GM19238 (cell line): ENCODE data around the gene PRKCH.

Experiments
- DNase-seq: peaks from one replicate; pipeline ENCODE4 v3.0.0; 2011; ENCODE audit warnings: low spot score; ENCODE audit not compliant: insufficient read length

PRKCH gene

GRCh38 chr14:61321385-61322010 is at the start of gene PRKCH:
Gene PRKCH, plus strand, starts transcription at chr14:61321579. Its CDS starts 523 bp downstream, at chr14:61322102.
- DNase-seq: peak; percentile 35

- DNase-seq: no peak
These were observed 44.1 kb upstream of the PRKCH start for GRCh38 chr14:61277232-61277631.

- no peak for DNase-seq
These were observed 43.6 kb upstream of the PRKCH start for GRCh38 chr14:61277784-61278183.

- no peak for DNase-seq
These were observed 42.3 kb upstream of the PRKCH start for GRCh38 chr14:61279082-61279481.

GRCh38 chr14:61280092-61280525 is 41.3 kb upstream of the PRKCH start:
- DNase-seq: no peak

GRCh38 chr14:61280526-61281185 is 40.7 kb upstream of the PRKCH start:
- DNase-seq: no peak

GRCh38 chr14:61281186-61281947 is 40.0 kb upstream of the PRKCH start, which contains the start of gene TMEM30B:
Gene TMEM30B, minus strand, starts transcription at chr14:61281338. Its CDS starts 191 bp downstream, at chr14:61281147.
- DNase-seq: peak; percentile 4

- no peak for DNase-seq
These were observed 39.5 kb upstream of the PRKCH start for GRCh38 chr14:61281948-61282275.

- no peak for DNase-seq
These were observed 38.6 kb upstream of the PRKCH start for GRCh38 chr14:61282746-61283145.

- DNase-seq: no peak
These were observed 37.4 kb upstream of the PRKCH start for GRCh38 chr14:61284001-61284400.

GRCh38 chr14:61285364-61285763 is 36.0 kb upstream of the PRKCH start:
- DNase-seq: no peak

GRCh38 chr14:61287196-61287595 is 34.2 kb upstream of the PRKCH start:
- DNase-seq: no peak

- no peak for DNase-seq
These were observed 33.2 kb upstream of the PRKCH start for GRCh38 chr14:61288228-61288627.

- no peak for DNase-seq
These were observed 32.7 kb upstream of the PRKCH start for GRCh38 chr14:61288720-61289119.

- no peak for DNase-seq
These were observed 30.7 kb upstream of the PRKCH start for GRCh38 chr14:61290701-61291100.

GRCh38 chr14:61296151-61296550 is 25.2 kb upstream of the PRKCH start:
- DNase-seq: no peak

GRCh38 chr14:61296719-61297502 is 24.5 kb upstream of the PRKCH start:
- no peak for DNase-seq

- no peak for DNase-seq
These were observed 23.8 kb upstream of the PRKCH start for GRCh38 chr14:61297581-61297980.

- no peak for DNase-seq
These were observed 22.6 kb upstream of the PRKCH start for GRCh38 chr14:61298824-61299223.

GRCh38 chr14:61300209-61300608 is 21.2 kb upstream of the PRKCH start:
- no peak for DNase-seq

- no peak for DNase-seq
These were observed 20.6 kb upstream of the PRKCH start for GRCh38 chr14:61300754-61301153.

- DNase-seq: no peak
These were observed 16.7 kb upstream of the PRKCH start for GRCh38 chr14:61304688-61305087.
